ENCODE measurements around the gene SORCS2. TPM values are rescaled to one million over a fixed set of nuclear protein-coding genes. Genes with fewer than 3 reads are reported as not detected.

Gene SORCS2
- total and polyA plus RNA-seq, 2 of the 13 experiments (the other 11 are each of a cell fraction or from before 2014, with no cell fraction given), result 0.82 to 1.0 TPM

GRCh38 chr4:7626531-7626930 lies 434.2 kb downstream of the SORCS2 start:
- Histone ChIP-seq H3K9ac (ENCODE audit: insufficient read depth, low read depth, low read length) (no peak overlapping the region), H3K4me1 (ENCODE audit: insufficient read depth, low read length) (peaks cover 37% of the 10 kb centered on the region), H2AFZ (ENCODE audit: low read length) (no peak overlapping the region), H3K79me2 (ENCODE audit: insufficient read depth, low read length) (no peaks in the 10 kb centered on the region), H3K4me2 (ENCODE audit: low read depth, low read length) (no peak overlapping the region), H3K9me3 (ENCODE audit: low read length) (no peaks in the 10 kb centered on the region), H4K20me1 (ENCODE audit: insufficient read depth, low read length) (no peaks in the 10 kb centered on the region), H3K36me3 (replicated peaks in 1 of 2; ENCODE audit: control insufficient read depth in 1 of 2, insufficient read depth in 2 of 2, low read length in 2 of 2) (no peaks in the 10 kb centered on the region), H3K27ac (ENCODE audit: extremely low read length, insufficient read depth, low read length) (no peak overlapping the region), H3K27me3 (ENCODE audit: control insufficient read depth in 1 of 2, insufficient read depth in 2 of 2, low read length in 2 of 2) (no peaks in the 10 kb centered on the region), H3K4me3 (replicated peaks in 1 of 3; ENCODE audit: insufficient read depth in 1 of 3, low read depth in 2 of 3, low read length in 3 of 3) (no peak overlapping the region)
- ChIA-PET POLR2A (no interaction called here), CTCF (ENCODE audit: low intra/inter-chr PET ratio, low total read pairs) (no interaction called here)
- DNase-seq (ENCODE audit: low spot score), result no peak
- WGBS (ENCODE audit: low lambda C conversion rate), result 80% methylated on average over 7 of the region's 7 CpGs
- BruUV-seq (replicated peaks), result no TSS peak
- TF ChIP-seq E2F1 (CRISPR knock-in tag; IDR thresholded peaks at IDR 0.05), result no peak
- no peak for TF ChIP-seq ZNF784 (CRISPR knock-in tag; IDR thresholded peaks at IDR 0.05; ENCODE audit: borderline replicate concordance)
- no peak for TF ChIP-seq BCL3 (CRISPR knock-in tag; IDR thresholded peaks at IDR 0.05)
- TF ChIP-seq POGZ (CRISPR knock-in tag; IDR thresholded peaks at IDR 0.05), result no peak
- TF ChIP-seq HDAC6 (IDR thresholded peaks at IDR 0.05; ENCODE audit: low read depth, low read length), result no peak
- FAIRE-seq, result no peak
- ATAC-seq, result no peak
- in situ Hi-C loops (cut with HindIII; ENCODE audit: extremely low pct_ligation_motif_present, low pct_unique_long_range_greater_than_20kb), result no loop called here
- intact Hi-C loops (cut with micrococcal nuclease; ENCODE audit: unreplicated experiment), result no loop called here
